NCI-H748 (cell line): Measurements from ENCODE around the gene ERH.
A peak's percentile ranks its signal among the peaks of the same experiment; 100 is the strongest.
"Not testable (repeated sequence)": the region's sequence is repeated elsewhere in the genome, so short reads cannot be mapped to it uniquely, and the experiment has no call there.

Experiments
- DNase-seq: peaks from one replicate; lab custom pipeline; 2025; ENCODE audit not compliant: unreplicated experiment; lab: John Stamatoyannopoulos, UW

Gene ERH

DNA sequence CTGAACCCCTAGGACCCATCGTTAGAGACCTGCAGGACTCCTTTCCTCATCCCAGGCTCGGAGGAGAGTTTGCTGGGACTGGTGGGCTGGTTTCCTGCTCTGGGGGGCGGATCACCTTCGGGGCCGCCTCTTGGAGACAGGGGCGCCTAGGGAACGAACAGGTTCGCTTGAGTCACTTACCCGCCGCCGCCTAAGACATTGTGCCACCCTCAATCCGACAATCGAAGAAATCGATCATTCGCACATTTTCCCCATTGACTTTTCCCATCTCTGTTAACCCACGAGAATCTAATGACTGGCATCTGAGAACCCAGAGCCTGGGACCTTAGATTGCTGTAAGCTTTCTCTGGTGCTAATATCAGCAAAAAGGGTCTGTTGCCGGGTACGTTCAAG lies 715 bp upstream of the ERH start:
- DNase-seq: peak; percentile 58

GRCh38 chr14:69395929-69396328 lies 2.2 kb downstream of the ERH start:
- DNase-seq: no peak

- no peak for DNase-seq
Measured at GRCh38 chr14:69392481-69392880, 5.6 kb downstream of the ERH start.

GRCh38 chr14:69391400-69391799 lies 6.7 kb downstream of the ERH start:
- not testable (repeated sequence) for DNase-seq

- DNase-seq: no peak
Measured at GRCh38 chr14:69387311-69387710, 10.8 kb downstream of the ERH start.

- DNase-seq: no peak
Measured at GRCh38 chr14:69378274-69378673, 19.8 kb downstream of the ERH start.

GRCh38 chr14:69376439-69376838 lies 21.7 kb downstream of the ERH start:
- no peak for DNase-seq

DNA sequence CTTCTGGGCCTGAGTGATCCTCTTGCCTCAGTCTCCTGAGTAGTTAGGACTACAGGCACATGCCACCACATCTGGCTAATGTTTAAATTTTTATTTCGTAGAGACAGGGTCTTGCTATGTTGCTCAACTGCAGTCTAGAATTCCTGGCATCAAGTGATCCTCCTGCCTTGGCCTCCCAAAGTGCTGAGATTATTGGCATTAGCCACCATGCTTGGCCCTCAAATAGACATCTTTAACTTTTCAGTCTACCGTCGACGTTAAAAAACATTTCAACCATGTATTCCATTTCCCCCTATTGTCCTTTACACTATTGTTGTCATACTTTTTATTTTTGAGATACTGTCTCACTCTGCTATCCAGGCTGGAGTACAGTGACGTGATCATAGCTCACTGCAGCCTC lies 22.4 kb downstream of the ERH start:
- DNase-seq: no peak

GRCh38 chr14:69375182-69375581 lies 22.9 kb downstream of the ERH start:
- no peak for DNase-seq

DNA sequence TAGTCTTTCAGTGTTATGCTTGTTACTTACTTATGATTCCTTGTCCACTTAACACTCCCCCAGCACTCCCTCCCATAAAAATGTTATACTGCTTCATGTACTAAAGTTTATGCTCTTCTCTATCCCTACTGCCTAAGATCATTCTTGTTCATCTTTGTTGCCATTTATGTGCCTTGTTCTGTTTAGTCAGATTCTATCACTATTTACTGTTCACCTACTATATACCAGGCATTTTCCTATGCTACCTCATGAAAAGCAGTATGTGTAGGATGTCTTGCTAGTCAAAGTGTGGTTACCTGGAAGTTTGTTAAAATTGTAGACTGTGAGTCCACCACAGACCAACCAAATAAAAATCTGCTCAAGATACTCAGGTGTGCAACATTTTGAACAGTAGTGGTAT lies 23.9 kb downstream of the ERH start:
- DNase-seq: no peak

DNA sequence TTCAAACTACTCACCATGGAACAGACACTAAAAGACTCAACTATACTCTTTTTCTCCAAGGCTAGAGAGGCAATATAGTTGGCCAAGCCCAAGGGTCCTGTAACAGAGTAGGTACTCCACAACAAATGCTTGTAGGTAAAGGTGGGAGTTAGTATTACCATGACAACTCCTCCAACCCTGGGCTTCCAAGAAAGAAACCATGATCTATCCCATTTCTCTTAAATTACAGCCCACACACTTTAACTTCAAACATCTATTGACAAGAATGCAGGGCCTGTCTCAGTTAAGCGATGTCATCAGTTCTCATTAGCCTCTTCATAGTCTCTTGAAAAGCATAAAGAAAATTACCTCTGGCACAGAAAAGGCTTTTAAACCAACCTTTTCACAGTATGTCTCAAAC lies 25.0 kb downstream of the ERH start:
- DNase-seq: no peak

- no peak for DNase-seq
Measured at GRCh38 chr14:69372146-69372545, 26.0 kb downstream of the ERH start.

DNA sequence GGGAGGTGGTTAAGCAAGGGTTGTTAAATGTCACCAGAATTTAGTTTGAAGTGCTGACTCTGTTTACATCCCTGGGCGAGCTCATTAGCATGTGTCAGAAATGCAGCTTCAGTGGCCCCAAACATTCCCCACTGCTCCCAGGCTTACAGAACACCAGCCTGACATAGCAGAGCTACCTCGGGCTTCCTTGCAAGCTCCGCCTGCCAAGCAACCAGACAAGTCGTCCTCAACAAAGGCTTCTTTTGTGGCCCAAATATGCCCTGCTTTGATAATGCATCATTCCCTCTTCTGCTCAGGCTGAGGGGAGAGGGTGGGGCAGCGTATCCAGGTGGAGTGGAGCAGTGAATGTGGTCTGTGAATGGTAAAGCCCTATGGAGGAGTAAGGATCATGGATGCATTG lies 28.0 kb downstream of the ERH start:
- no peak for DNase-seq

DNA sequence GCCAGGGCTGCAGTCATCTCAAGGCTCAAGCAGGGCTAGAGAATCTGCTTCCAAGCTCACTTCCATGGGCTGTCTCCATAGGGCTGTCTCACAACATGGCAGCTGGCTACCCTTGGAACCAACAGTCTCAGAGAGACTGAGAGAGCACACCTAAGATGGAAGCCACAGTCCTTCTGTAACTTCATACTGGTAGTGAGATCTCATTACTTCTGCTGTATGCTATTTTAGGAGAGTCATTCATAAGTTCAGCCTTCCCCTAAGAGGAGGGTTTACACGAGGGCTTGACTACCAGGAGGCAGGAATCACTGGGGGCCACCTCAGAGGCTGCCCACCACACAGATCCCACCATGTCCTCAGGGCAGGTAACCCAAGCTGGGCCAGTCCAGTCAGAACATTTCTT lies 29.7 kb downstream of the ERH start:
- DNase-seq: no peak

GRCh38 chr14:69366761-69367160 lies 31.3 kb downstream of the ERH start:
- no peak for DNase-seq

GRCh38 chr14:69366069-69366468 lies 32.0 kb downstream of the ERH start:
- no peak for DNase-seq

- no peak for DNase-seq
Measured at GRCh38 chr14:69364378-69364777, 33.7 kb downstream of the ERH start.

DNA sequence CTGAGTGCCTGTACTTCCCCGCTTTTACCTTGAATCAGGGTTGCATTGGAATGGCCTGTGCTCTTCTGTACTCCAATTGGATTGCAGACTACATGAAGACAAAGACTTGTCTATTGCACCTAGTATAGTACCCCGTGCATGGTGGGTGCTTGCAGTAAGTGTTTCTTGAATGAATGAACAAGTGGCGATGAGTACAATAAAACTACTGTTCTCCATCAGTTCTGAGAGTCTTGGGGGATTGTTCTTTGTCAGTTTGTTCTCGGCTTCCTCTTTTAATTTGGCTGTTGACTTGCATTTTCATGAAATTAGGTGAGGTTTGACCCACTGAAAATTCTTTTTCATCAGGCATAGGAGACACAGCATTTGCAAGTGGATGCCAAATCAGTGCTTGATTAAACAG lies 34.1 kb downstream of the ERH start:
- DNase-seq: no peak

DNA sequence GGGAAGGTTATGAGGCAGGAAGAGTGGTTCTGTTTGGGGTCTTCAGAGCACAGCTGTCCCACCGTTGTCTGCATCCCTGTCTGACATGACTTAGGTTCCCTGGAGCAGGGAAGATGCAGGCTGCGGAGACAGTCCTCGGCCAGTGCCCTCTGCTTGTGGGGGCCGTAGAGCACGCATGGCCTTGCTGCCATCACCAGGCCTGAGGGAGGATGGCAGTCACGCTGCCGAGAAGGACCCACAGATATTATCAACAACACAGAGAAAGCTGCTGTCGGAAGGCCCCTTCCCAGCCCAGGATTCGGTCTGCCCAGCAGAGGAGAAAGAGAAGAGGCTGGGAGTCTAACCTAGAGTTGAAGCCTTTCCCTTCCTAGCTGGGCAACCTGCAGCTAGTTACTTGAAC lies 35.0 kb downstream of the ERH start:
- DNase-seq: no peak

DNA sequence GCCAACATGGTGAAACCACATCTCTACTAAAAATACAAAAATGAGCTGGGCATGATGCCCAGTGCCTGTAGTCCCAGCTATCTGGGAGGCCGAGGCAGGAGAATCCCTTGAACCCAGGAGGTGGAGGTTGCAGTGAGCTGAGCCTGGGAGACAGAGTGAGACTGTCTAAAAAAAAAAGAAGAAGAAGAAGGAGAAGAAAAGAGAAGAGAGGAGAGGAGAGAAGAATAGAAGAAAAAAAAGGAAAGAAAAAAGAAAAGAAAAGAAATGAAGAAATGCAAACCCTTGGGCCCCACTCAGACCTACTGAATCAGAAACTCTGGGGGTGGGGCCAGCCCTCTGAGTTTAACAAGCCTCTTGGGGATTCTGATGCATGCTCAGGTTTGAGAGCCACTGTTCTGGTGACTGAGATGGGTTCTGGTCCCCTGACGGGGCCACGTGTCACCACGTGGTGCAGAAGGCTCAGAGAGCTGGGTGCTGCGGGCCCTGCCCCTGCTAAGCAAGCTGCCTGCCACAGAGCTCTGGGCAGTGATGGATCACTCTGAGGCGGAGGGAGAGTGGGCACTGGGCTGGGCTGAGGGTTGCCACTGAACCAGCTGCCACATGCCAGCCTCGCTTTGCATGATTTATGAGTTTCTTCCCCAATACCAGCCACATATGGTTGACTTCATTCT lies 37.5 kb downstream of the ERH start:
- no peak for DNase-seq

DNA sequence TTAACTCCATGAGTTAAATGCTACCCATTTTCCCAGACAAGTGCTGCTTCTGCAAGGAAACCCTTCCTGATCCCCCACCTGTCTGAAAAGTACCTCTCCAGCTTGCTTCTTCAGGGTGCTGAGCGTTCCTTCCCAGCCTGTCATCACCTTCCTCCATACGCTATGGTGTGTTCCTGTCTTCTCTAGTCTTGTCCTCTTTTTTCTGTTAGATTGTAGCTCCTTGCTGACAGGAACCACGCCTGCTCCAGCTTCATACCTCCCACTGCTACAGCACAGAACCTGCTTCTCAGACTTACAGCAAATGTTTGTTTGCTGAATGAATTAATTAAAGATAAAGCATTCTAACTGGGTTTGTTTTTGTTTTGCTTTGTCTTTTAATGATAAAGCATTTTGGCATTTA lies 39.1 kb downstream of the ERH start:
- DNase-seq: no peak

DNA sequence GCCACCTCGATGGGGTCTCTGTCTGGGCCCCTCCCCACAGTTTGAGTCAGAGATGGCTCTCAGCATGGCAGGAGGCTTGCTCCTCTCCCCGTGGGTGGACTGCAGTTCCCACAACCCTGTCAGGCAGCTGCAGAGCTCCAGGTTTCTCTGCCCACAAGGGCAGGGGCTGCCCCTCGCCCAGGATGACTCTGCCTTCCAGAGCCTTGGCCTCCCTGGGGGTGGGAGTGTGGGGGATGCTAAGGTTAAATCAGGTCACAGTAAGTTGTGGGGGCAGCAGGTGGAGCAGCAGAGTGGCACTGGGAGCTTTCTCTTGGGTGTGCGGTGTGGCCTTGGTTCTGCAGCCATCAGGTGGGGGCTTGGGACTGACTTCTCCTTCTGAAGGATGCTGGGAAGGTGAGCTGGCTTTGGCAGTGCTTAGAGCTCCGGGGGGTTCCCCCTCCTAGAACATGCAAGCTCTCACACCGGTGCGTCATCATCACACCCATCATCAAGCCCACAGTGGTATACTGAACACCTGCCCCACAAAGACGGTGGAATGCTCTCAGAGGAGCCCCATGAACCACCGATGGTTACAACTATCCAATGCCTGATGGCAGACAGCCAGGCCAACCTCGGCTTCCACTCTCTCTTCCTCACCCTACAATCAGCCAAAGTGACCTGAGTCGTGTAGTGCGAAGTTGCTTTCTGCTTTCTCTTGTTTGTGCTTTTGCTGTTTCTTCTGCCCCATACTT lies 39.7 kb downstream of the ERH start:
- DNase-seq: no peak
